GM23338 (cell line): ENCODE data around the gene IL1A.

ENCODE experiments used
- CREB1 ChIP-seq: fragments of 250-450 bp; sonication (Bioruptor Pico); IDR thresholded peaks from 2 replicates; pipeline ENCODE4 v1.5.0; 2020; ENCODE audit warnings: low read depth, mild to moderate bottlenecking, moderate library complexity
- EZH2 ChIP-seq: fragments of 200-600 bp; sonication (generic); IDR thresholded peaks from one replicate; pipeline ENCODE4 v1.8.0; 2017; ENCODE audit warnings: antibody characterized with exemption, mild to moderate bottlenecking, low read depth; ENCODE audit not compliant: unreplicated experiment
- EZH2phosphoT487 ChIP-seq: fragments of 200-600 bp; sonication (generic); IDR thresholded peaks from one replicate; pipeline ENCODE4 v1.8.1; 2018; ENCODE audit warnings: antibody characterized with exemption; ENCODE audit not compliant: unreplicated experiment
- JUNB ChIP-seq: IDR thresholded peaks from one replicate; pipeline ENCODE4 v1.6.1; 2016; ENCODE audit warnings: antibody characterized with exemption; ENCODE audit not compliant: unreplicated experiment
- POLR2AphosphoS5 ChIP-seq: IDR thresholded peaks from 2 replicates; pipeline ENCODE4 v1.6.1; 2016; ENCODE audit warnings: antibody characterized with exemption, low read depth
- STAT1 ChIP-seq: IDR thresholded peaks from one replicate; pipeline ENCODE4 v1.6.1; 2016; ENCODE audit warnings: antibody characterized with exemption; ENCODE audit not compliant: unreplicated experiment
- ZNF114 ChIP-seq: fragments of 250-450 bp; sonication (Bioruptor Pico); IDR thresholded peaks from 2 replicates; pipeline ENCODE4 v1.5.0; 2020; ENCODE audit warnings: mild to moderate bottlenecking, moderate library complexity
- TF ChIP-seq, protein P1 (sequence below), 2 experiments: fragments of 200-600 bp in 1 of 2; sonication (generic) in 1 of 2; conservative IDR thresholded peaks; 2 replicates each; pipeline versions ENCODE4 v1.5.1 to v1.6.1; 2016 to 2017; ENCODE audit warnings: antibody characterized with exemption in 2 of 2, low read depth in 2 of 2, mild to moderate bottlenecking in 2 of 2, moderate library complexity in 1 of 2
- TF ChIP-seq, protein P2 (sequence below): IDR thresholded peaks from 2 replicates; pipeline ENCODE4 v1.6.1; 2016; ENCODE audit warnings: antibody characterized with exemption
- TF ChIP-seq, protein P3 (sequence below): IDR thresholded peaks from one replicate; pipeline ENCODE4 v1.6.1; 2018; ENCODE audit warnings: antibody characterized with exemption; ENCODE audit not compliant: unreplicated experiment

DNA sequence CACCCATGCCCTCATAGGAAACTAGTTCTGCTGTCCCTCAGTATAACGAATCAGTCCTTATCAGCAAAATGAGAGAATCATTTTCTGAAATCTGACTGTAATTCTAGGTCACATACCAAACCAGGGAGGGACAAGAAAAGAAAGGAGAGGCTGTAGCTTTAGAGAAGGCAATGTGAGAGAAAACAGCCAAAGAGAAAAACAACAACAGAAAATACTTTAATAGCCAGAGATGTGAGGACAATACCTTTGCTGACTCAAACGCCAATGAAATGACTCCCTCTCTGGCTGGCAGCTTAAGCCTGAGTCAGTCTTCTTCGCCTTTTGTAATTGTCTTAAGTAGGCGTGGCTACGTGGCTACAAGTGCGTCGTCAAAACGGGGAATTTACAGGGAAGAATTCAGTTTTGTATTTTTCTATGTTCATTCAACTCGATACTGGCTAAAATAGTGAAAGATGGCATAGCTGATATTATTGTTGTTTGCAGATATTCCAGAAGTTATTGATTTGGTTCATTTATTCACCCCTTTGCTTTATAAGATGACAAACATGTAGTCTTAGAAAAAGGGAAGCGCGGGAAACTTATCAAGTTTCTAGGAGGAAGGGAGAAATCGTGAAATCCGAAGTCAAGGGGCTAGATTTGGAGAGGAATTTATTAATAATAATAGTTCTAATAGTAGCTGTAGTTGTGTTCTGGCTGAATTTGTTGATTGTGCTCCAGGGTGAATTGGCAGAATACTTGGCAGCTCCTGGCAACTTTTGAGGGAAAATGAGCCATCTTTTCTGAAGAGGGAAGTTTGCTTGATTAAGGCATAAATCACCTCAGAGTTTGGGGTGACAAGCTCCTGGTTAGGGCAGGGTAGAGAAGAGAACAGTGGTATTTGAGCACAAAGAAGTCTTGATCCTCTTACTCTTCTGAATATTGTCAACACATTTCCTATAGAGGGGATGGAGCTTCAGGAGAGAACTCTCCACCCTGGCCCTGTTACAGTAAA is at the start of gene IL1A:
- TF ChIP-seq, protein P1, sequence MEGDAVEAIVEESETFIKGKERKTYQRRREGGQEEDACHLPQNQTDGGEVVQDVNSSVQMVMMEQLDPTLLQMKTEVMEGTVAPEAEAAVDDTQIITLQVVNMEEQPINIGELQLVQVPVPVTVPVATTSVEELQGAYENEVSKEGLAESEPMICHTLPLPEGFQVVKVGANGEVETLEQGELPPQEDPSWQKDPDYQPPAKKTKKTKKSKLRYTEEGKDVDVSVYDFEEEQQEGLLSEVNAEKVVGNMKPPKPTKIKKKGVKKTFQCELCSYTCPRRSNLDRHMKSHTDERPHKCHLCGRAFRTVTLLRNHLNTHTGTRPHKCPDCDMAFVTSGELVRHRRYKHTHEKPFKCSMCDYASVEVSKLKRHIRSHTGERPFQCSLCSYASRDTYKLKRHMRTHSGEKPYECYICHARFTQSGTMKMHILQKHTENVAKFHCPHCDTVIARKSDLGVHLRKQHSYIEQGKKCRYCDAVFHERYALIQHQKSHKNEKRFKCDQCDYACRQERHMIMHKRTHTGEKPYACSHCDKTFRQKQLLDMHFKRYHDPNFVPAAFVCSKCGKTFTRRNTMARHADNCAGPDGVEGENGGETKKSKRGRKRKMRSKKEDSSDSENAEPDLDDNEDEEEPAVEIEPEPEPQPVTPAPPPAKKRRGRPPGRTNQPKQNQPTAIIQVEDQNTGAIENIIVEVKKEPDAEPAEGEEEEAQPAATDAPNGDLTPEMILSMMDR (conservative IDR thresholded peaks at IDR 0.05; ENCODE audit: low read depth in 2 of 2), result no peak
- TF ChIP-seq, protein P2, sequence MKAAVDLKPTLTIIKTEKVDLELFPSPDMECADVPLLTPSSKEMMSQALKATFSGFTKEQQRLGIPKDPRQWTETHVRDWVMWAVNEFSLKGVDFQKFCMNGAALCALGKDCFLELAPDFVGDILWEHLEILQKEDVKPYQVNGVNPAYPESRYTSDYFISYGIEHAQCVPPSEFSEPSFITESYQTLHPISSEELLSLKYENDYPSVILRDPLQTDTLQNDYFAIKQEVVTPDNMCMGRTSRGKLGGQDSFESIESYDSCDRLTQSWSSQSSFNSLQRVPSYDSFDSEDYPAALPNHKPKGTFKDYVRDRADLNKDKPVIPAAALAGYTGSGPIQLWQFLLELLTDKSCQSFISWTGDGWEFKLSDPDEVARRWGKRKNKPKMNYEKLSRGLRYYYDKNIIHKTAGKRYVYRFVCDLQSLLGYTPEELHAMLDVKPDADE, result no peak
- no peak for TF ChIP-seq CREB1 (CRISPR knock-in tag)
- TF ChIP-seq EZH2phosphoT487, result no peak
- TF ChIP-seq EZH2, result no peak
- no peak for TF ChIP-seq POLR2AphosphoS5
- TF ChIP-seq JUNB, result no peak
- TF ChIP-seq, protein P3, sequence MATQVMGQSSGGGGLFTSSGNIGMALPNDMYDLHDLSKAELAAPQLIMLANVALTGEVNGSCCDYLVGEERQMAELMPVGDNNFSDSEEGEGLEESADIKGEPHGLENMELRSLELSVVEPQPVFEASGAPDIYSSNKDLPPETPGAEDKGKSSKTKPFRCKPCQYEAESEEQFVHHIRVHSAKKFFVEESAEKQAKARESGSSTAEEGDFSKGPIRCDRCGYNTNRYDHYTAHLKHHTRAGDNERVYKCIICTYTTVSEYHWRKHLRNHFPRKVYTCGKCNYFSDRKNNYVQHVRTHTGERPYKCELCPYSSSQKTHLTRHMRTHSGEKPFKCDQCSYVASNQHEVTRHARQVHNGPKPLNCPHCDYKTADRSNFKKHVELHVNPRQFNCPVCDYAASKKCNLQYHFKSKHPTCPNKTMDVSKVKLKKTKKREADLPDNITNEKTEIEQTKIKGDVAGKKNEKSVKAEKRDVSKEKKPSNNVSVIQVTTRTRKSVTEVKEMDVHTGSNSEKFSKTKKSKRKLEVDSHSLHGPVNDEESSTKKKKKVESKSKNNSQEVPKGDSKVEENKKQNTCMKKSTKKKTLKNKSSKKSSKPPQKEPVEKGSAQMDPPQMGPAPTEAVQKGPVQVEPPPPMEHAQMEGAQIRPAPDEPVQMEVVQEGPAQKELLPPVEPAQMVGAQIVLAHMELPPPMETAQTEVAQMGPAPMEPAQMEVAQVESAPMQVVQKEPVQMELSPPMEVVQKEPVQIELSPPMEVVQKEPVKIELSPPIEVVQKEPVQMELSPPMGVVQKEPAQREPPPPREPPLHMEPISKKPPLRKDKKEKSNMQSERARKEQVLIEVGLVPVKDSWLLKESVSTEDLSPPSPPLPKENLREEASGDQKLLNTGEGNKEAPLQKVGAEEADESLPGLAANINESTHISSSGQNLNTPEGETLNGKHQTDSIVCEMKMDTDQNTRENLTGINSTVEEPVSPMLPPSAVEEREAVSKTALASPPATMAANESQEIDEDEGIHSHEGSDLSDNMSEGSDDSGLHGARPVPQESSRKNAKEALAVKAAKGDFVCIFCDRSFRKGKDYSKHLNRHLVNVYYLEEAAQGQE, result no peak
- TF ChIP-seq ZNF114 (CRISPR knock-in tag), result no peak
- no peak for TF ChIP-seq STAT1
